OCI-LY7 (cell line): ENCODE measurements around the gene ZNF638.

Experiments
- CTCF ChIP-seq: fragments of 200-600 bp; sonication (generic); conservative IDR thresholded peaks from 2 replicates; pipeline ENCODE4 v1.5.1; 2014; ENCODE audit warnings: mild to moderate bottlenecking, antibody characterized with exemption, low read length, moderate library complexity, mixed read lengths
- EZH2phosphoT487 ChIP-seq: fragments of 200-600 bp; sonication (generic); IDR thresholded peaks from 2 replicates; pipeline ENCODE4 v1.6.1; 2018; ENCODE audit warnings: low read depth, borderline replicate concordance, mild to moderate bottlenecking, mixed run types, antibody characterized with exemption, low read length, moderate library complexity, mixed read lengths

- TF ChIP-seq CTCF (no peak), EZH2phosphoT487 (no peak)
Observed at GRCh38 chr2:71393216-71393615, 61.6 kb downstream of the ZNF638 start.
